HEK293 (cell line): ENCODE measurements around the gene PDLIM4.

ENCODE experiments used
- GLI4 ChIP-seq: fragments of 450-650 bp; formaldehyde crosslinking; IDR thresholded peaks from 2 replicates; pipeline ENCODE4 v1.5.1; 2016; ENCODE audit warnings: missing biosample characterization, missing genetic modification characterization
- KLF16 ChIP-seq: fragments of 450-650 bp; formaldehyde crosslinking; IDR thresholded peaks from 2 replicates; pipeline ENCODE4 v1.5.1; 2017; ENCODE audit warnings: missing biosample characterization, missing genetic modification characterization
- KLF9 ChIP-seq: fragments of 450-650 bp; formaldehyde crosslinking; IDR thresholded peaks from 2 replicates; pipeline ENCODE4 v1.5.1; 2016; ENCODE audit warnings: missing biosample characterization, missing genetic modification characterization, low read depth
- MYNN ChIP-seq: fragments of 450-650 bp; formaldehyde crosslinking; IDR thresholded peaks from 2 replicates; pipeline ENCODE4 v1.5.1; 2016; ENCODE audit warnings: missing biosample characterization, missing genetic modification characterization, borderline replicate concordance
- OSR2 ChIP-seq: fragments of 450-650 bp; formaldehyde crosslinking; IDR thresholded peaks from 2 replicates; pipeline ENCODE4 v1.5.1; 2016; ENCODE audit warnings: missing biosample characterization, missing genetic modification characterization
- SCRT2 ChIP-seq: fragments of 450-650 bp; formaldehyde crosslinking; IDR thresholded peaks from 2 replicates; pipeline ENCODE4 v1.5.1; 2016; ENCODE audit warnings: missing biosample characterization, missing genetic modification characterization
- WT1 ChIP-seq: fragments of 450-650 bp; formaldehyde crosslinking; IDR thresholded peaks from 2 replicates; pipeline ENCODE4 v1.5.1; 2016; ENCODE audit warnings: missing biosample characterization, missing genetic modification characterization
- YY1 ChIP-seq: fragments of 450-650 bp; formaldehyde crosslinking; IDR thresholded peaks from 2 replicates; pipeline ENCODE4 v1.5.1; 2018; ENCODE audit warnings: missing biosample characterization, missing genetic modification characterization
- ZBTB1 ChIP-seq: fragments of 450-650 bp; formaldehyde crosslinking; IDR thresholded peaks from 2 replicates; pipeline ENCODE4 v1.5.1; 2016; ENCODE audit warnings: missing biosample characterization, missing genetic modification characterization
- ZBTB44 ChIP-seq: fragments of 450-650 bp; IDR thresholded peaks from 2 replicates; pipeline ENCODE4 v1.5.1; 2018; ENCODE audit warnings: missing biosample characterization, mild to moderate bottlenecking, missing genetic modification characterization
- ZBTB48 ChIP-seq: fragments of 450-650 bp; formaldehyde crosslinking; IDR thresholded peaks from 2 replicates; pipeline ENCODE4 v1.5.1; 2016; ENCODE audit warnings: missing biosample characterization, missing genetic modification characterization
- ZFHX2 ChIP-seq: fragments of 450-650 bp; formaldehyde crosslinking; conservative IDR thresholded peaks from 2 replicates; pipeline ENCODE4 v1.5.1; 2016; ENCODE audit warnings: missing biosample characterization, missing genetic modification characterization
- ZNF112 ChIP-seq: fragments of 450-650 bp; formaldehyde crosslinking; IDR thresholded peaks from 2 replicates; pipeline ENCODE4 v1.5.0; 2017; ENCODE audit warnings: missing biosample characterization, missing genetic modification characterization
- ZNF133 ChIP-seq: fragments of 450-650 bp; formaldehyde crosslinking; IDR thresholded peaks from 2 replicates; pipeline ENCODE4 v1.5.1; 2016; ENCODE audit warnings: missing biosample characterization, missing genetic modification characterization
- ZNF148 ChIP-seq: fragments of 450-650 bp; formaldehyde crosslinking; IDR thresholded peaks from 2 replicates; pipeline ENCODE4 v1.5.0; 2017; ENCODE audit warnings: missing biosample characterization, missing genetic modification characterization, borderline replicate concordance
- ZNF157 ChIP-seq: fragments of 450-650 bp; formaldehyde crosslinking; IDR thresholded peaks from 2 replicates; pipeline ENCODE4 v1.5.1; 2016; ENCODE audit warnings: missing biosample characterization, missing genetic modification characterization
- ZNF248 ChIP-seq: fragments of 450-650 bp; formaldehyde crosslinking; IDR thresholded peaks from 2 replicates; pipeline ENCODE4 v1.5.1; 2017; ENCODE audit warnings: missing biosample characterization, missing genetic modification characterization
- ZNF404 ChIP-seq: fragments of 450-650 bp; formaldehyde crosslinking; IDR thresholded peaks from 2 replicates; pipeline ENCODE4 v1.5.1; 2017; ENCODE audit warnings: missing biosample characterization, missing genetic modification characterization
- ZNF426 ChIP-seq: fragments of 450-650 bp; formaldehyde crosslinking; IDR thresholded peaks from 2 replicates; pipeline ENCODE4 v1.5.1; 2017; ENCODE audit warnings: missing biosample characterization, missing genetic modification characterization, mild to moderate bottlenecking, inconsistent platforms, moderate library complexity
- ZNF624 ChIP-seq: fragments of 450-650 bp; formaldehyde crosslinking; IDR thresholded peaks from 2 replicates; pipeline ENCODE4 v1.5.1; 2017; ENCODE audit warnings: missing biosample characterization, missing genetic modification characterization
- ZNF660 ChIP-seq: fragments of 450-650 bp; IDR thresholded peaks from 2 replicates; pipeline ENCODE4 v1.5.1; 2018; ENCODE audit warnings: missing biosample characterization, mild to moderate bottlenecking, missing genetic modification characterization
- ZNF830 ChIP-seq: fragments of 450-650 bp; IDR thresholded peaks from 2 replicates; pipeline ENCODE4 v1.5.0; 2018; ENCODE audit warnings: missing biosample characterization, missing genetic modification characterization, low read depth, mild to moderate bottlenecking, moderate library complexity
- ZNF843 ChIP-seq: fragments of 450-650 bp; formaldehyde crosslinking; IDR thresholded peaks from 2 replicates; pipeline ENCODE4 v1.5.1; 2016; ENCODE audit warnings: missing biosample characterization, missing genetic modification characterization
- ZSCAN30 ChIP-seq: fragments of 450-650 bp; IDR thresholded peaks from 2 replicates; pipeline ENCODE4 v1.5.1; 2018; ENCODE audit warnings: missing biosample characterization, mild to moderate bottlenecking, missing genetic modification characterization, moderate library complexity
- TF ChIP-seq, protein P1 (sequence below): sonication (generic); formaldehyde crosslinking; IDR thresholded peaks from 2 replicates; pipeline ENCODE4 v1.8.1; 2022; ENCODE audit warnings: mild to moderate bottlenecking, moderate library complexity, missing genetic modification reagents
- TF ChIP-seq, protein P2 (sequence below): fragments of 450-650 bp; formaldehyde crosslinking; IDR thresholded peaks from 2 replicates; pipeline ENCODE4 v1.5.1; 2016; ENCODE audit warnings: missing biosample characterization, missing genetic modification characterization
- TF ChIP-seq, protein P3 (sequence below): fragments of 450-650 bp; formaldehyde crosslinking; IDR thresholded peaks from 2 replicates; pipeline ENCODE4 v1.5.1; 2016; ENCODE audit warnings: missing biosample characterization, missing genetic modification characterization
- TF ChIP-seq, protein P4 (sequence below): fragments of 450-650 bp; formaldehyde crosslinking; IDR thresholded peaks from 2 replicates; pipeline ENCODE4 v1.5.1; 2016; ENCODE audit warnings: missing biosample characterization, missing genetic modification characterization

The PDLIM4 gene

DNA sequence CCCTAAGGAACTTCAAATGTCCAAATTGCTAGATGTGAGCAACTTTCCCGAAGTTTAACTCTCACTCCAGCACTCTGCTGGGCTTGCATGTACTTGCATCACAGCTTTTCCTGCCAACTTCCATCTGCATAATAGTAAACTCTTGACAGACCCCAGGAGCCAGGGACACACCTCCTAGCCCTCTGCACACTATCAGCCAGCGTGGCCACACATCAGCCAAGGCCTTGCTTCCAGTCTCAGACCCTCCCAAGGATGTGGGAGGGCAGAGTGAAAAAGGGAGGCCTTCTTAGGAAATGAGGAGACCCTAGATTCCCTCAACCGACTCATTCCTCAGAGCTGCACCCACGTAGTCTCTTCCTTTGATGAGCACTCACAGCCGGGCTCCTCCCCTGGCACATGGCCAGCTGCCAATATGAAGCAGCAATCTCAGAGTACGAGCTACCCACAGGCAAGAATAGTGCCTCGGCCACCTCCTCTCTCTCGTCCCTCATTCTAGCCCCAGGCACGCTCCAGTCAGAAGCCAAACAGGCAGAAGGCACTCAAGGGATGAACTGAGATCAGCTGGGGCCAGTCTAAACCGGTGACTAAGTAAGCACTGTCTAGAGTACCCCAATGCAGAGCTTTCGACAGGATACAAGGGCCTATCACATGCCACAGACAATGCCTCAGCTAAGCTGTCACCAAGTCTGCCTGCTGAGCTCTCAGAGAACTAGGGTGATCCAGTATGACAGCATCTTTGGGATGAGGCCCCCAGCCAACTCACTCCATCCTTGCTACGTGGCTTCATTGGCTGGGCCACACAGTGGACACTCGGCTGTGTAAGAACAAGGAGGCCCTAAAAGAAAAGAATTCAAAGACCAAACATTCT, 32.1 kb upstream of the PDLIM4 start (continued):
- TF ChIP-seq, protein P1, sequence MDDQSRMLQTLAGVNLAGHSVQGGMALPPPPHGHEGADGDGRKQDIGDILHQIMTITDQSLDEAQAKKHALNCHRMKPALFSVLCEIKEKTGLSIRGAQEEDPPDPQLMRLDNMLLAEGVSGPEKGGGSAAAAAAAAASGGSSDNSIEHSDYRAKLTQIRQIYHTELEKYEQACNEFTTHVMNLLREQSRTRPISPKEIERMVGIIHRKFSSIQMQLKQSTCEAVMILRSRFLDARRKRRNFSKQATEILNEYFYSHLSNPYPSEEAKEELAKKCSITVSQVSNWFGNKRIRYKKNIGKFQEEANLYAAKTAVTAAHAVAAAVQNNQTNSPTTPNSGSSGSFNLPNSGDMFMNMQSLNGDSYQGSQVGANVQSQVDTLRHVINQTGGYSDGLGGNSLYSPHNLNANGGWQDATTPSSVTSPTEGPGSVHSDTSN: no peak
- TF ChIP-seq ZNF248 (no peak), ZBTB48 (tag by site-specific recombination) (peak; percentile 69; the same call in 1 of the 2 replicates), ZNF157 (no peak), ZSCAN30 (tag by site-specific recombination) (no peak), ZNF660 (tag by site-specific recombination) (peak; percentile 88), ZNF624 (tag by site-specific recombination) (no peak), KLF9 (peak; percentile 0; the same call in 1 of the 2 replicates), YY1 (no peak), ZNF148 (tag by site-specific recombination) (no peak), ZNF830 (no peak), ZNF426 (no peak), GLI4 (tag by site-specific recombination) (no peak), WT1 (tag by site-specific recombination) (peak; percentile 93), OSR2 (tag by site-specific recombination) (peak; percentile 52), MYNN (tag by site-specific recombination) (no peak), SCRT2 (tag by site-specific recombination) (no peak), ZFHX2 (peak; percentile 95), ZNF404 (tag by site-specific recombination) (no peak), ZNF133 (tag by site-specific recombination) (no peak), ZNF843 (tag by site-specific recombination) (no peak), ZNF112 (tag by site-specific recombination) (no peak), ZBTB1 (tag by site-specific recombination) (no peak), KLF16 (0 out of 2 replicates have a peak, but pooled peaks have one; percentile 40), ZBTB44 (0 out of 2 replicates have a peak, but pooled peaks have one; percentile 20)
- TF ChIP-seq, protein P2, sequence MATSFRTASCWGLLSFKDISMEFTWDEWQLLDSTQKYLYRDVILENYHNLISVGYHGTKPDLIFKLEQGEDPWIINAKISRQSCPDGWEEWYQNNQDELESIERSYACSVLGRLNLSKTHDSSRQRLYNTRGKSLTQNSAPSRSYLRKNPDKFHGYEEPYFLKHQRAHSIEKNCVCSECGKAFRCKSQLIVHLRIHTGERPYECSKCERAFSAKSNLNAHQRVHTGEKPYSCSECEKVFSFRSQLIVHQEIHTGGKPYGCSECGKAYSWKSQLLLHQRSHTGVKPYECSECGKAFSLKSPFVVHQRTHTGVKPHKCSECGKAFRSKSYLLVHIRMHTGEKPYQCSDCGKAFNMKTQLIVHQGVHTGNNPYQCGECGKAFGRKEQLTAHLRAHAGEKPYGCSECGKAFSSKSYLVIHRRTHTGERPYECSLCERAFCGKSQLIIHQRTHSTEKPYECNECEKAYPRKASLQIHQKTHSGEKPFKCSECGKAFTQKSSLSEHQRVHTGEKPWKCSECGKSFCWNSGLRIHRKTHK (tag by site-specific recombination): no peak
- TF ChIP-seq, protein P3, sequence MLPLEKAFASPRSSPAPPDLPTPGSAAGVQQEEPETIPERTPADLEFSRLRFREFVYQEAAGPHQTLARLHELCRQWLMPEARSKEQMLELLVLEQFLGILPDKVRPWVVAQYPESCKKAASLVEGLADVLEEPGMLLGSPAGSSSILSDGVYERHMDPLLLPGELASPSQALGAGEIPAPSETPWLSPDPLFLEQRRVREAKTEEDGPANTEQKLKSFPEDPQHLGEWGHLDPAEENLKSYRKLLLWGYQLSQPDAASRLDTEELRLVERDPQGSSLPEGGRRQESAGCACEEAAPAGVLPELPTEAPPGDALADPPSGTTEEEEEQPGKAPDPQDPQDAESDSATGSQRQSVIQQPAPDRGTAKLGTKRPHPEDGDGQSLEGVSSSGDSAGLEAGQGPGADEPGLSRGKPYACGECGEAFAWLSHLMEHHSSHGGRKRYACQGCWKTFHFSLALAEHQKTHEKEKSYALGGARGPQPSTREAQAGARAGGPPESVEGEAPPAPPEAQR (tag by site-specific recombination): no peak
- TF ChIP-seq, protein P4, sequence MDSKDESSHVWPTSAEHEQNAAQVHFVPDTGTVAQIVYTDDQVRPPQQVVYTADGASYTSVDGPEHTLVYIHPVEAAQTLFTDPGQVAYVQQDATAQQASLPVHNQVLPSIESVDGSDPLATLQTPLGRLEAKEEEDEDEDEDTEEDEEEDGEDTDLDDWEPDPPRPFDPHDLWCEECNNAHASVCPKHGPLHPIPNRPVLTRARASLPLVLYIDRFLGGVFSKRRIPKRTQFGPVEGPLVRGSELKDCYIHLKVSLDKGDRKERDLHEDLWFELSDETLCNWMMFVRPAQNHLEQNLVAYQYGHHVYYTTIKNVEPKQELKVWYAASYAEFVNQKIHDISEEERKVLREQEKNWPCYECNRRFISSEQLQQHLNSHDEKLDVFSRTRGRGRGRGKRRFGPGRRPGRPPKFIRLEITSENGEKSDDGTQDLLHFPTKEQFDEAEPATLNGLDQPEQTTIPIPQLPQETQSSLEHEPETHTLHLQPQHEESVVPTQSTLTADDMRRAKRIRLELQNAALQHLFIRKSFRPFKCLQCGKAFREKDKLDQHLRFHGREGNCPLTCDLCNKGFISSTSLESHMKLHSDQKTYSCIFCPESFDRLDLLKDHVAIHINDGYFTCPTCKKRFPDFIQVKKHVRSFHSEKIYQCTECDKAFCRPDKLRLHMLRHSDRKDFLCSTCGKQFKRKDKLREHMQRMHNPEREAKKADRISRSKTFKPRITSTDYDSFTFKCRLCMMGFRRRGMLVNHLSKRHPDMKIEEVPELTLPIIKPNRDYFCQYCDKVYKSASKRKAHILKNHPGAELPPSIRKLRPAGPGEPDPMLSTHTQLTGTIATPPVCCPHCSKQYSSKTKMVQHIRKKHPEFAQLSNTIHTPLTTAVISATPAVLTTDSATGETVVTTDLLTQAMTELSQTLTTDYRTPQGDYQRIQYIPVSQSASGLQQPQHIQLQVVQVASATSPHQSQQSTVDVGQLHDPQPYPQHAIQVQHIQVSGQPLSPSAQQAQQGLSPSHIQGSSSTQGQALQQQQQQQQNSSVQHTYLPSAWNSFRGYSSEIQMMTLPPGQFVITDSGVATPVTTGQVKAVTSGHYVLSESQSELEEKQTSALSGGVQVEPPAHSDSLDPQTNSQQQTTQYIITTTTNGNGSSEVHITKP (tag by site-specific recombination): peak; percentile 73
